ENCODE results near the gene GPR156. TPM values are rescaled to one million over a fixed set of nuclear protein-coding genes. Genes with fewer than 3 reads are reported as not detected.
"Not testable (repeated sequence)": the region's sequence is repeated elsewhere in the genome, so short reads cannot be mapped to it uniquely, and the experiment has no call there.

Gene GPR156
- 1 to 10 TPM in 1 of 4 donors, under 1 TPM in 3; 0.21 to 2.1 (median 0.50) TPM for total RNA-seq

DNA sequence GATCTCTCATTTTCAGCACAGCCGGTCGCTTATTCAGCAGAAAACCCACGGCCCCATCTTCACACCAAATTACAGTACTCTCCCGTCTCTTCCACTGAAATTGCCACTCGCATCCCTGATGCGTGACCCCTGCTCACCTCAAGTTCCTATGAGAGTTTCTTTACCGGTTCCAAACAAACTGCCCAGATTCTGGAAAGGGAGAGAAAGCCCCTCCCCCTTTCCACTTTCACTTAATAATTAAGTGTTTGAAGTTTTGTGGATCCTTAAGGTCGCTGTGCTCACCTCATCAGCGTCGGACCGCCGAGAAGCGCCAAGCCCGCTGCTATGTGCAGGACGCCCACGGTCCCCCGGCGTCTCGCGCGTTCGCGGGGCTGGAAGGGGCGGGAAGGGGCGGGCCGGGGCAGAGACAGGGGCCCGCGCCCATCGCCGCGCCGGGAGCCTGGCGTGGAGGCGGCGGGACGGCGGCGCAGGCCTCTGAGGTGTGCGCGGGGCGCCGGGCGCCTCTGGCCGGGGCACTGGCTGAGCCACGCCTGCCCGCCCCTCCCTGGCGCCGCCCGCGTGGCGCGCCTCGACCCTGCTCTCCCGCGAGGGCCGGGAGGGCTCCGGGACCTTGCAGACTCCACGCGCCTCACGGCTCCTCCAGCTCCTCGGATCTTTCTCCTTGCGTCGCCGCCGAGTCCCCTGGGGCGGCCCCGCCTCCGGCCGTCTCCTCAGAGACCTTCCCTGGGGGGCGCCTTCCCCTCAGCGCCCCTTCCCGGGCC, at the start of gene GPR156:
Gene GPR156, minus strand, starts transcription at position 476 of the 761 bp plus-strand sequence. CDS start 41,124 bp downstream, outside the sequence.
- no peak for DNase-seq (ENCODE audit: low spot score in 2 of 2)
- peak within 1 kb of the TSS; percentile 41 to 70 (median 44) for H3K4me3 ChIP-seq
- H3K27ac ChIP-seq: peak within 1 kb of the TSS in 1 of 4 donors; percentile 34
- TF ChIP-seq EP300 (IDR thresholded peaks at IDR 0.05) (no peak), POLR2A (IDR thresholded peaks at IDR 0.05) (no peak)
- TF ChIP-seq, protein P1, sequence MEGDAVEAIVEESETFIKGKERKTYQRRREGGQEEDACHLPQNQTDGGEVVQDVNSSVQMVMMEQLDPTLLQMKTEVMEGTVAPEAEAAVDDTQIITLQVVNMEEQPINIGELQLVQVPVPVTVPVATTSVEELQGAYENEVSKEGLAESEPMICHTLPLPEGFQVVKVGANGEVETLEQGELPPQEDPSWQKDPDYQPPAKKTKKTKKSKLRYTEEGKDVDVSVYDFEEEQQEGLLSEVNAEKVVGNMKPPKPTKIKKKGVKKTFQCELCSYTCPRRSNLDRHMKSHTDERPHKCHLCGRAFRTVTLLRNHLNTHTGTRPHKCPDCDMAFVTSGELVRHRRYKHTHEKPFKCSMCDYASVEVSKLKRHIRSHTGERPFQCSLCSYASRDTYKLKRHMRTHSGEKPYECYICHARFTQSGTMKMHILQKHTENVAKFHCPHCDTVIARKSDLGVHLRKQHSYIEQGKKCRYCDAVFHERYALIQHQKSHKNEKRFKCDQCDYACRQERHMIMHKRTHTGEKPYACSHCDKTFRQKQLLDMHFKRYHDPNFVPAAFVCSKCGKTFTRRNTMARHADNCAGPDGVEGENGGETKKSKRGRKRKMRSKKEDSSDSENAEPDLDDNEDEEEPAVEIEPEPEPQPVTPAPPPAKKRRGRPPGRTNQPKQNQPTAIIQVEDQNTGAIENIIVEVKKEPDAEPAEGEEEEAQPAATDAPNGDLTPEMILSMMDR (IDR thresholded peaks at IDR 0.05): no peak
- 4 to 10% methylated on average over 25 to 52 of the region's 72 CpGs for WGBS, 2 donors
- no peaks in the 10 kb centered on the region for H3K36me3 ChIP-seq
- no peaks in the 10 kb centered on the region for H3K27me3 ChIP-seq
- peaks cover 0 to 9% (median 4%) of the 10 kb centered on the region in 4 donors for H3K4me1 ChIP-seq
- peaks cover 0 to 4% (median 0%) of the 10 kb centered on the region in 4 donors for H3K9me3 ChIP-seq

DNA sequence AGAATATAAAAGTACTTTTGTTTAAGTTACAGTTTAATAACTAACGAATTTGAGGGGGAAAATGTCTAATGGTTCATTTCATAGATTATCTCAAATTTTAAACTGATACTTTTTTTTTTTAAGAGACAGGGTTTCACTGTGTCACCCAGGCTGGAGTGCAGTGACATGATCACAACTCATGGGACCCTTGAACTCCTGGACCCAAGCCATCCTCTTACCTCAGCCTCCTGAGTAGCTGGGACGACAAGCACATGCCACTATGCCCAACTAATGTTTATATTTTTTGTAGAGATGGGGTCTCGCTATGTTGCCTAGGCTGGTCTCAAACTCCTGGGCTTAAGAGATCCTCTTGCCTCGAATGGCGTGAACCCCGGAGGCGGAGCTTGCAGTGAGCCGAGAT, 47.6 kb upstream of the GPR156 start:
- Histone ChIP-seq H3K4me3 (no peak overlapping the region), H3K4me1 (peaks cover 0 to 3% (median 0%) of the 10 kb centered on the region in 4 donors), H3K27me3 (no peaks in the 10 kb centered on the region), H3K9me3 (peaks cover 0 to 3% (median 0%) of the 10 kb centered on the region in 4 donors), H3K36me3 (peaks cover 0 to 73% (median 0%) of the 10 kb centered on the region in 3 donors), H3K27ac (no peak overlapping the region)
- DNase-seq (ENCODE audit: low spot score in 2 of 2): no peak
- TF ChIP-seq, protein P1 (IDR thresholded peaks at IDR 0.05): no peak
- TF ChIP-seq POLR2A (IDR thresholded peaks at IDR 0.05) (no peak), EP300 (IDR thresholded peaks at IDR 0.05) (no peak)
- 86 to 90% methylated on average over 8 of the region's 8 CpGs for WGBS, 2 donors

DNA sequence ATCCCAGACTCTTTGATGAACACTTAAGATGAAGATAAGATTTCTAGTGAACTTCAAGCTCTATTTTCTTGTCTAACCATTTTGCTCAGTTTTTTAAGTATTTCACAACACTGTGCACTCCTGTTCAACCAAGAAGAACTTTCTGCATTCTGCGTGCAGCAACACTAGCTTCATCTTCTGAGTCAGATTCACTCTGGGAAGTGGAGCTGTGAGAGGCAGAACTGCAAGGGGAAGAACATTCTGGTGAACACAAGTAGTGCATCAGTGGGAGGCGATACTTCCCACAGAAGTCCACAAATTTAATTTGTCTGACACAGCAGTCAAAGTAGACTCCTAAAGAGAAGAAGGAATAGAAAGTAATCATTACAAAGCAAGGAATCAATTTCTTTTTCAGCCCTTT, 46.1 kb upstream of the GPR156 start:
- no peak for DNase-seq (ENCODE audit: low spot score in 2 of 2)
- Histone ChIP-seq H3K4me1 (peaks cover 0 to under 1% (median 0%) of the 10 kb centered on the region in 4 donors), H3K9me3 (no peaks in the 10 kb centered on the region), H3K27ac (no peak overlapping the region), H3K27me3 (no peaks in the 10 kb centered on the region), H3K36me3 (peaks cover 0 to 76% (median 0%) of the 10 kb centered on the region in 3 donors), H3K4me3 (no peak overlapping the region)
- TF ChIP-seq, protein P1 (IDR thresholded peaks at IDR 0.05): no peak
- TF ChIP-seq POLR2A (IDR thresholded peaks at IDR 0.05) (no peak), EP300 (IDR thresholded peaks at IDR 0.05) (no peak)
- WGBS, 2 donors: 95% methylated on average over 2 of the region's 2 CpGs

GRCh38 chr3:120326784-120327183, 41.8 kb upstream of the GPR156 start:
- Histone ChIP-seq H3K36me3 (peaks cover 0 to 74% (median 0%) of the 10 kb centered on the region in 3 donors), H3K4me1 (peaks cover 0 to 5% (median 0%) of the 10 kb centered on the region in 4 donors), H3K27ac (no peak overlapping the region), H3K4me3 (no peak overlapping the region), H3K27me3 (no peaks in the 10 kb centered on the region), H3K9me3 (no peaks in the 10 kb centered on the region)
- 95 to 96% methylated on average over 2 of the region's 2 CpGs for WGBS, 2 donors
- TF ChIP-seq POLR2A (IDR thresholded peaks at IDR 0.05): no peak
- TF ChIP-seq, protein P1 (IDR thresholded peaks at IDR 0.05): no peak
- DNase-seq (ENCODE audit: low spot score in 2 of 2): no peak

DNA sequence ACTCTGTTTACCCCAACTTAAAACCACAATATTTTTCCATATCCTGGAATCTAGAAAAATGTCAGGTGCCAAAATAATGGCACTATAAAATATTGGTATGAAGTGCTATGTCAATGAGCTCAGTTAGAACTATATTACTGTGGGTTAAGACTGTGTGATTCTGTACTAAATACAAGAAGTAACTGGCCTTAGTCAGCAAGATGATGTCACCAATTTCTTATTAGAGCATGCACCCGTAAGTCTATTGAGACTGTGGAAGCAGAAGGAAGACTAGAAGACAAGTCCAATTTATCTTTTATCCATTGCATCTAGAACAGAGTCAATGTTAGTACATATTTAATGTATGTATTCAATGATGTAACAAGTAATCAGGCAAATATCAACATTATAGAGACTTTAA, 39.2 kb upstream of the GPR156 start:
- Histone ChIP-seq H3K27ac (no peak overlapping the region), H3K4me3 (no peak overlapping the region), H3K9me3 (peaks cover 0 to 5% (median 0%) of the 10 kb centered on the region in 4 donors), H3K36me3 (peaks cover 0 to 59% (median 0%) of the 10 kb centered on the region in 3 donors), H3K27me3 (no peaks in the 10 kb centered on the region), H3K4me1 (peaks cover 0 to 5% (median 0%) of the 10 kb centered on the region in 4 donors)
- no peak for TF ChIP-seq EP300 (IDR thresholded peaks at IDR 0.05)
- TF ChIP-seq POLR2A (IDR thresholded peaks at IDR 0.05): no peak
- TF ChIP-seq, protein P1 (IDR thresholded peaks at IDR 0.05): no peak
- DNase-seq (ENCODE audit: low spot score in 2 of 2): no peak
- 19 to 25% methylated on average over 1 of the region's 1 CpG for WGBS, 2 donors

DNA sequence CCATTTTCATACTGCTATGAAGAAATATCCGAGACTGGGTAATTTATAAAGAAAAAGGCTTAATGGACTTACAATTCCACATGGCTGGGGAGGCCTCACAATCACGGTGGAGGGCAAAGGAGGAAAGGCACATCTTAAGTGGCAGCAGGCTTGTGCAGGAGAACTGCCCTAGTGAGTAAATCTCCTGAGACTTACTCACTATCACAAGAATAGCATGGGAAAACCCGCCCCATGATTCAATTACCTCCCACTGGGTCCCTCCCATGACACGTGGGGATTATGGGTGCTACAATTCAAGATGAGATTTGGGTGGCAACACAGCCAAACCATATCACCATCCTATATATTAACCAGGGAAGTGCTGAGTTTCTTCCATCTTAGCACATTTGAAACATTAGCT, 38.7 kb upstream of the GPR156 start:
- H3K4me3 ChIP-seq; H3K27me3 ChIP-seq; DNase-seq (ENCODE audit: low spot score in 2 of 2); H3K4me1 ChIP-seq; H3K9me3 ChIP-seq; H3K27ac ChIP-seq: not testable (repeated sequence)
- peaks cover 0 to 59% (median 0%) of the 10 kb centered on the region in 3 donors for H3K36me3 ChIP-seq
- 88 to 91% methylated on average over 4 of the region's 4 CpGs for WGBS, 2 donors

Data from tibial nerve (tissue), 4 donors.